Measurements from ENCODE around the gene IFNGR1. TPM values are rescaled to one million over a fixed set of nuclear protein-coding genes. Genes with fewer than 3 reads are reported as not detected.

Gene IFNGR1
- total RNA-seq, 1 experiment from 2014 or later, result 19.1 TPM

GRCh38 chr6:137176729-137177128 is 42.5 kb downstream of the IFNGR1 start:
- DNase-seq (ENCODE audit: low read depth), result no peak

- no peak for DNase-seq (ENCODE audit: low read depth)
Measured at GRCh38 chr6:137175868-137176245, 43.3 kb downstream of the IFNGR1 start.

DNA sequence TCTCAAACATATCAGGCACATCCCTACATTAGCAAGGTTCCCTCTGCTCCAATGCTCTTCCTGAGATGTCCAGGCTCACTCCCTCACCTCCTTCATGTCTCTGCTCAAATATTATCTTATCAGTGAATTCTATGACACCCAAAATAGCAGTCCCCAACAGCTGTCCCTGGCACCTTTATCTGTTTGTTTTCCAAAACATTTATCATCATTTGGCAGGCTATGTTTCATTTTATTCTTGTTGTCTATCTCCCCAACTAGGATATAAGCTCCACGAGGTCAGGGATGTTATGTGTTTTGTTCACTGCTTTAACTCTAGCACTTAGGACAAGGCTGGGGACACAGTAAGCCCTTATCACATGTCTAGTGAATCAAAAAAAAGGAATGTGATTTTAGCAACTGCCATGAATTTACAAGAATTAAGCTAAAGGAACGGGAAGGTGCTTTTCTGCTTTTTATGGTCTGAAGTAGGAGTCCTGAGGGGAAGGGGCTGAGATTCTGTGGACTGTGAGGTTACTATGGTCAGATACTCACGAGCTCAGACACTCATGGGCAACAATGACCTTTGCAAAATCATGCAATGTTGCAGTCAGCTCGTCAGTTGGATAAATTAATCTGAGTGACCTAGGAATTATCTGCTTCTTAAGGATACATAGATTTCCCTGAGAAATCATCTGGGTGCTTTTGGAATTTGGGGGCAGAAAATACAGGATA is 43.9 kb downstream of the IFNGR1 start:
- no peak for DNase-seq (ENCODE audit: low read depth)

DNA sequence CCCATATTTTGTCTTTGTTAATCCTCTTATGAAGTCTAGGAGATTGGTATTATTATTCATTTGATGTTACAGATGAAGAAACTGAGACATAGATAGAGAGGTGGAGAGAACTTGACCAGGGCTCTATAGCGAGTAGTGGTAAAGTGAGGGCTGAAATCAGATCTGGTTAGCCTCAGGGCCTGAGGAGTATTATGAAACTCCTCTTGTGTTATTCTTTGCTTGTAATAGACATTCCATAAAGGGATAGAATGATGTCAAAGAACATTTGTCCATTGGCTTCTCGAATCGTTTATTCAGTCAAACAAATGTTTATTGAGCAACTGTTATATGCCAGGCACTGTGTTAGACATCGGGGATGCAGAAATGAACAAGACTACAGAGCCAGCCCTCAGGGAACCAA is 45.7 kb downstream of the IFNGR1 start, which contains the start of gene IL22RA2:
Gene IL22RA2 (minus strand): TSS at position 144 of the 400 bp plus-strand sequence. CDS start 11,895 bp downstream, outside the sequence.
- no peak for DNase-seq (ENCODE audit: low read depth)

GRCh38 chr6:137172734-137173431 is 46.3 kb downstream of the IFNGR1 start:
- no peak for DNase-seq (ENCODE audit: low read depth)

DNA sequence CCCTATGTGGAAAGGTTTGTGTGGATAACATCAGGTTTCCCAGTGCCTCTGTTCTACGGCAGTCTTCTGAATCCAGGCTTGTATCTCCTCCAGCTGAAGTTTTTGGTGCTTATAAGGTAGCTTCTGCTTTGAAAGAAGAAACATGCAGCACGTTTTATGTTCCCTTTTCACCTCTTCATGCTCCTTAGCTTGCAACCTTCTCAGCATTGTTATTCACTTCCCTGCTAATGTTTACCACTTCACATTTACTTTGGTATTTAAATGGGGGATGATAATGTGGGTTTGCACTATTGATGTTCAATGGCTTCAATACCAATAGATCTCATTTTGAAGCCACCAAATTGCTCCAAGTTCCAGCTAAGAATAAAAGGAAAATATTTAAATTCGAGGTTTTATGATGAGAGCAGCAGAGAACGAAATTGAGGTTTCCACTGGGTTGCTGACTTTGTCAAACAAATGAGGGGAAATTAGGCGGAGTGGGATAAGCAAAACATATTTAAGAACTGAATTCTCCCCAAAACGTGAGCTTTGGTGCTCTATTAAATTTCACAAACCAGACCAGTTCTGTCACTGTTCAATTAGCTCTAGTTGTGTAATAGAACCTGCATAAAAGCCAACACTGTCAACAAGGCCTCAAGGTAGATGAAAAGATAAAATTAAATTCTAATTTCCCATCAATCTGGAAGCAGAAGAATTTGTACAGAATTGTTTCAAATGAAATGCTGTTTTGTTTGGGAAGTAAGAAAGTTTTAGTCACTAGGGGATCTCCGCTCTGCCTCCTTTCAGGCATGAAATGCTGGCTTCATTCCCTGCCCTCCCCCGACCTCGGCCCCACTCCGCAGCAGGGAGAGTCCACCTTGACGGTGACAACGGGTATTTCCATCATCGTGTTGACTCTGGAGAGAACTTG is 47.1 kb downstream of the IFNGR1 start:
- no peak for DNase-seq (ENCODE audit: low read depth)

DNA sequence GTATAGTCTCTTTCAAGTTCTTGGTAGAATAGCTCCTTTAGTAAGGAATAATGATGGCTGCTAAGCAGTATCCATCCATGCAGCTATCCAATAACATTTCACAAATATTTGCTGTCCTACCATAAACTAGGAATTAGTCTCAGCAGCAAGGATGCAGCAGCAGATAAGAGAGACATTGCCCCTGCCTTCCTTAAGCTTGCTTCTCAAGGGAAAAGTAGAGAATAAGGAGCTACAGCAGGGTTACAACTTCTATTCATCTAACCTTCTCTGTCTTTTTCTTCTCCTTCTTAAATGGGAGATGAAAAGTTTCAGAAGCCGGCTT is 48.2 kb downstream of the IFNGR1 start:
- no peak for DNase-seq (ENCODE audit: low read depth)

- DNase-seq (ENCODE audit: low read depth), result no peak
Measured at GRCh38 chr6:137170266-137171052, 48.7 kb downstream of the IFNGR1 start.

DNA sequence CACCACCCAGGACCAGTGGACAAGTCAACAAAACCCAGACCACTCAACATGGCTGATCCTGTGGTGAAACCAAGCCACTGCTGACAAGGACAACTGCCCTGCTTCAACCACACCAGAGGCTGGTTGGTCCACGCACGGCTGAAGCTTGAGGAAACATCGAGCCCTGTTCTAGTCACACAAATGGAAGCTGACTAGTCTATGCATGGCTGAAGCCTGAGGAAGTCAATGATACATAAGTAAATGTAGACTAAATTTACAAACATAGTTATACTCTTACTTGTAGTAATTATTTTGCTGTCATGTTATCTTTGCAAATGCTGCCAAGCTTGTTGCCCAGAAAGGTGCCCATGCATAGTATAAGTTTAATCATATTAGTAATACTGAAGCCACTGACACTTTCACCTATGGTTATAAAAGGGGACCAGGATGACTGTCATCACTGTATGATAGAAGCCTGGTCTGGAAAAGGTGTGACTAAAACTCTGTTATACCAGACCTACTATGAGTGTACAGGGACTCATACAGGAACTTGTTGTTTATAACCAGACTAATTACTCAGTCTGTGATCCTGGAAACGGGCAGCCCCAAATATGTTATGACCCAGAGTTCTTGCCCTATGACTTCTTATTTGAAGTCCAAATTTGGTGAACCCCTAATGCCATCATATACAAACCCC is 51.3 kb downstream of the IFNGR1 start:
- DNase-seq (ENCODE audit: low read depth), result no peak

DNA sequence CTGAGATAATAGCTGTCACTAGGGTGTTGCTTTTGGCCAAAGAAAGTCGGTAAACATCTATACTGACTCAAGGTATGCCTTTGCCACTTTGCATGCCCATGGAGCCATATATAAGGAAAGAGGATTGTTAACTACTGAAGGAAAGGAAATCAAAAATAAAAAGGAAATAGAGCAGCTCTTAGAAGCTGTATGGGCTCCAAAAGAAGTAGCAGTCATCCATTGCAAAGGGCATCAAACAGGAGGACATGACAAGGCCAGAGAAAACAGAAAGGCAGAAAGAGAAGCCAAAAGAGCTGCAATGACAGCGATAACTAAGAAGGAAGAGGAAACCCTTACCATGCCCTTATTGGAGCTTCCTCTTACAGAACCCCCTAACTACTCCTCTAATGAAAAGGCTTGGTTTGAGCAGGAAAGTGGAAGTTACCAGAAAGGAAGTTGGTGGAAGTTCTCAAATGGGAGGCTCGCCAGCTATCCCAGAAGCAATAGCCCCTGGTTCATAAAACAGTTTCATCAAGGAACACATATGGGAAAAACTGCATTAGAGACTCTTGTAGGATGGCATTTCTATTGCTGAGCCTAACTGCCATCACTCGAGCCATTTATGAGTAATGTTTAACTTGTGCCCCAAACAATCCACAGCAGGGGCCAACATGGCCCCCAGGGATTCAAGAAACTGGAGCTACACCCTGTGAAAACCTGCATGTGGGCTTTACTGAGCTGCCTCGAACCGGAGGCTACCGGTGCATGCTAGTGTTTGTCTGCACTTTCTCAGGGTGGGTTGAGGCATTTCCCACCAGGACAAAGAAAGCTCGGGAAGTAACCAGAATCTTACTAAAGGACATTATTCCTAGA is 52.7 kb downstream of the IFNGR1 start:
- no peak for DNase-seq (ENCODE audit: low read depth)

DNA sequence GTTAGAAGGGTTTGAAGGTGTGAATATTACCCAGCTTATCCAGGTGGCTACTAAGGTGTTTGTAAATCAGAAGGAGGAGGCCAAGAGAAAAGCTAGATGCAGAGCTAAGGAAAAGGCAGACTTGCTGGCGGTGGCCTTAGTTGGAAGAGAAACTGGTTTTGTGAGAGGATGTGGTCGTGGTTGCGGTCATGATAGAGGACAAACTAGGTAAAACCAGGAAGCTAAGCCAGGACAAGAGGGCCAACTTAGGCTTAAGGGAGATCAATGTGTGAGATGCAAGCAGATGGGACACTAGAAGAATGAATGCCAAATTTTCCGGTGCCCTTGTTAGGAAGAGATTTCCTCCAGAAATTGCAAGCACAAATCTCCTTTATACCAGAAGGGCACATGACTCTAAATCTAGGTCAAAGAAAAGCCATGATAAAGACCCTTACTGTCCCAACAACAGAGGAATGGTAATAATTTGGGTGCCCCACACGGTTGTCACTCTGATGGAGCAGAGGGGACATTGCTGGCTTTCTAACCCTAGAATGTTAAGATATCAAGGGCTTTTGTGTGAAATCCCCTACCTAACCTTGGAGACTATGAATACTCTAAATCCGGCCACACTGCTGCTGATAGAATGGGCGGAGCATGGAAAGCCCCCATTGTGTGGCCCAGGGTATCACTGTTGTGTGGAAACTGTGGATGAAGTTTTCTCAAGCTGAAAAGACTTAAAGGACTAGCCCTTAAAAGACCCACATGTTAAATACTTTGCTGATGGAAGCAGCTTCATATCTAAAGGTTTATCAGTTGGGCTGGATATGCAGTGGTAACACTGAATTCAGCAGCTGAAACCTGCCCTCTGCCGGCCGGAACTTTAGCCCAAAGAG is 53.6 kb downstream of the IFNGR1 start:
- peak; percentile 39 for DNase-seq (ENCODE audit: low read depth)

GRCh38 chr6:137163732-137164318 is 55.4 kb downstream of the IFNGR1 start:
- no peak for DNase-seq (ENCODE audit: low read depth)

DNA sequence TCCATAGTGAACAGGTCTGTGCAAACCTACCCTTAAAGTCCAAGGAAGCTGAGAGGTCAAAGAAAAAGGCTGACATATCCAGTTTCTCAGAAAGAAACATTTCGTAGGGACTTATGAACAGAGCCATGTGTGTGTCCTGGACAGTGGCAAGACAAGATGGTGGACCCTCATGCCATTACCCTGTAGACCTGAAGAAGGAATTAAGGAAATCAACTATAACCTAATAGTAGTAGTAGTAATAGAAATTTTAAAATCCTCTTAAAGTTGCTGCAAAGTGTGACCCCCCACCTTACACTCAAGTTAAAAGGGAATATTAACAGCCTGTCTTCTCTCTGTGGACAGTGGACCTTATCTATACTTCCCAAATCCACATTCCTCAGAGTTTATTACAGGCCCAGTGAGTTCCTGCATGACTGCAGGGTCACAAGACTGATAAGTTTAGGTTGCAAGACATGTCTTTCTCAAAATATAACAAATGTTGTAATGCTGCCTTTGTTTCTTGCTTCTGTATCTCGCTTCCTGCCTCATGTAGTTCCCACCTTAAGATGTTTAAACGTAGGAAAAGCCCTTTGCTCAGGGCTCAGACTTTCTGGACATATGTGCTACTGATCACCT is 56.4 kb downstream of the IFNGR1 start:
- no peak for DNase-seq (ENCODE audit: low read depth)

DNA sequence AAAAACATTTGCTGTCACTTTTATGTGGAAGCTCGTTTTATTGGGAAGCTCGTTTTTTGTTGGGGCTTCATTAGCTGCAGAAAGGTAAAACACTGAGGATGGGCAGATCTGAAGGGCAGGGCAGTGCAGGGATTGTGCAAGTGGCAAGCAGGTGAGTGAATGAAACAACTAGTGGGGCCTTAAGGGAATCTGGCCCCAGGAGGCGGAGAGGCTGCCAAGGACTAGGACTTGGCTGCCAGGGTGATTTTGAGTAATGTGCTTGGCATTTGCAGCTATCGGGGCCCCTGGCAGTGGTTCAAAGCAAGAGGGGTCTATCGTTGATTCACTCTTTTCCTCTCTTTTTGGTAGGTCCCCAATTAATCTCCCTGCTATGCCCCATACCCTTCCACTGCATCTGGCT is 57.2 kb downstream of the IFNGR1 start:
- no peak for DNase-seq (ENCODE audit: low read depth)

GRCh38 chr6:137160763-137161162 is 58.4 kb downstream of the IFNGR1 start:
- peak; percentile 44 for DNase-seq (ENCODE audit: low read depth)

DNA sequence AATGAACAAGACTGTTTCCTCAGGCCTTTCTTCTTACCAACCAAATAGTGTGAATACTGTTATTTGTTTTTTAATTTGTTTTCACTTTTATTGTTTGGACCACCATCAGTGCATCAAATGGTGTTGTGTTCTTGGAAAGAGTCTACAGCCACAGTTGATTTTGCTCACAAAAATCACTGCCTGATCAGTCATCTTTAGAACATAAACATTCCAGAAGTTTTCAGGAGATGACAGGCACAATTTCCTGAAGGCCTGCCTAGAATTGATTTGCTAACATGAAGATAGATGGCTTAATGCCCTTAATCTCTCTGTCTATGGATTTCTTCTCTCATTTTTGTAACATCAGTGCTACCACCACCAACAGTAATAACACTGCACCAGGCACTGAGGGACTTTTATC is 59.3 kb downstream of the IFNGR1 start:
- no peak for DNase-seq (ENCODE audit: low read depth)

- DNase-seq (ENCODE audit: low read depth), result no peak
Measured at GRCh38 chr6:137157601-137158000, 61.6 kb downstream of the IFNGR1 start.

DNA sequence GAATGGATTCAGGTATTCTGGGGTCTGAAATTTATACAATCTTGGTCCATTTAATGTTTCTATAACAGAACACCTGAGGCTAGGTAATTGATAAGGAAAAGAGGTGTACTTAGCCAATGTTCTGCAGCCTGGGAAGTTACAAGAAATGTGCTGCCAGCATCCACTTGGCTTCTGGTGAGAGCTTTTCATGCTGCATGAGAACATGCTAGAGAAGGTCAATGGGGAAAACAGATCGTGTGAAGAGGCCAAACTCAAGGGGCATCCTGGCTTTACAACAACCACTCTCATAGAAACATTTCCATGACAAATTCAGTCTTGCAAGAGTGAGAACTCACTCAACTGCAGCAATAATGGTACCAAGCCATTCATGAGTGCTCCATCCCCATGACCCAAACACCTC is 62.5 kb downstream of the IFNGR1 start:
- DNase-seq (ENCODE audit: low read depth), result no peak
